Astrocyte (in vitro differentiated cells and primary cell): ENCODE results near the gene KISS1R. TPM values are rescaled to one million over a fixed set of nuclear protein-coding genes. Genes with fewer than 3 reads are reported as not detected.
A peak's percentile ranks its signal among the peaks of the same experiment; 100 is the strongest.

Experiments
- DNase-seq: peaks from one replicate; pipeline ENCODE4 v3.0.0-alpha.2; 2010; ENCODE audit warnings: low read depth
- FAIRE-seq: peaks from 2 replicates; lab custom pipeline; 2011; peaks lifted over from hg19 to GRCh38; lab: Jason Lieb, UNC
- H2AFZ ChIP-seq: 2 replicates; pipeline ENCODE4 v1.6.0; 2012; ENCODE audit warnings: low read depth, low read length, inconsistent platforms
- H3K27ac ChIP-seq: 2 replicates; pipeline ENCODE4 v1.5.1; 2011; ENCODE audit warnings: low read depth, low read length, inconsistent platforms
- H3K27me3 ChIP-seq: 2 replicates; pipeline ENCODE4 v1.6.0; 2011; ENCODE audit warnings: low read length, inconsistent platforms; ENCODE audit not compliant: insufficient read depth
- H3K36me3 ChIP-seq: 2 replicates; pipeline ENCODE4 v1.5.1; 2011; ENCODE audit warnings: low read length, inconsistent platforms; ENCODE audit not compliant: insufficient read depth
- H3K4me1 ChIP-seq: 2 replicates; pipeline ENCODE4 v1.5.1; 2011; ENCODE audit warnings: low read length, inconsistent platforms; ENCODE audit not compliant: insufficient read depth
- H3K4me2 ChIP-seq: 2 replicates; pipeline ENCODE4 v1.6.0; 2012; ENCODE audit warnings: low read length, inconsistent platforms
- H3K4me3 ChIP-seq: 2 replicates; pipeline ENCODE4 v1.5.1; 2011; ENCODE audit warnings: low read depth, mild to moderate bottlenecking, low read length, inconsistent platforms; ENCODE audit not compliant: insufficient read depth
- H3K79me2 ChIP-seq: 2 replicates; pipeline ENCODE4 v1.6.0; 2012; ENCODE audit warnings: mild to moderate bottlenecking, low read length, inconsistent platforms; ENCODE audit not compliant: insufficient read depth
- H3K9ac ChIP-seq: 2 replicates; pipeline ENCODE4 v1.6.0; 2012; ENCODE audit warnings: mild to moderate bottlenecking, low read length, inconsistent platforms
- H3K9me3 ChIP-seq: 2 replicates; pipeline ENCODE4 v1.5.1; 2012; ENCODE audit warnings: low read depth, mild to moderate bottlenecking, low read length, inconsistent platforms; ENCODE audit not compliant: insufficient read depth
- H4K20me1 ChIP-seq: 2 replicates; pipeline ENCODE4 v1.6.0; 2012; ENCODE audit warnings: low read length, inconsistent platforms; ENCODE audit not compliant: insufficient read depth
- H3K27ac Mint-ChIP-seq: one replicate; pipeline ENCODE4 v1.8.0; 2021; ENCODE audit warnings: mild to moderate bottlenecking, mixed read lengths; ENCODE audit not compliant: unreplicated experiment
- H3K27me3 Mint-ChIP-seq: one replicate; pipeline ENCODE4 v1.8.0; 2021; ENCODE audit warnings: low read depth, mixed read lengths; ENCODE audit not compliant: unreplicated experiment
- H3K36me3 Mint-ChIP-seq: one replicate; pipeline ENCODE4 v1.8.0; 2021; ENCODE audit warnings: low read depth, mixed read lengths; ENCODE audit not compliant: unreplicated experiment
- H3K4me1 Mint-ChIP-seq: one replicate; pipeline ENCODE4 v1.8.0; 2021; ENCODE audit warnings: low read depth, mixed read lengths; ENCODE audit not compliant: unreplicated experiment
- H3K4me3 Mint-ChIP-seq: one replicate; pipeline ENCODE4 v1.8.0; 2021; ENCODE audit warnings: mild to moderate bottlenecking, moderate library complexity, mixed read lengths; ENCODE audit not compliant: unreplicated experiment
- H3K9me3 Mint-ChIP-seq: one replicate; pipeline ENCODE4 v1.8.0; 2021; ENCODE audit warnings: mild to moderate bottlenecking, mixed read lengths; ENCODE audit not compliant: unreplicated experiment
- CTCF ChIP-seq: IDR thresholded peaks from 2 replicates; pipeline ENCODE4 v1.5.1; 2011; ENCODE audit warnings: low read depth, mild to moderate bottlenecking, inconsistent platforms, low read length, moderate library complexity; ENCODE audit not compliant: insufficient read depth
- EZH2 ChIP-seq: IDR thresholded peaks from 2 replicates; pipeline ENCODE4 v1.6.1; 2012; ENCODE audit warnings: mild to moderate bottlenecking, low read length, inconsistent platforms; ENCODE audit not compliant: insufficient read depth
- total RNA-seq: library from RNA; stranded (reverse); gene quantifications from 2 replicates; pipeline ENCODE4 v1.2.1, GENCODE V29; 2021

KISS1R gene
- total RNA-seq, 1 donor from 2014 or later = not detected

GRCh38 chr19:918481-919198 is 1.5 kb downstream of the KISS1R start:
- Mint-ChIP-seq H3K9me3 (peaks cover 2% of the 10 kb centered on the region), H3K36me3 (no peaks in the 10 kb centered on the region)

GRCh38 chr19:919199-920050 is 2.3 kb downstream of the KISS1R start:
- no peaks in the 10 kb centered on the region for H3K4me1 Mint-ChIP-seq
- no peak overlapping the region for H3K4me3 ChIP-seq
- H3K79me2 ChIP-seq = no peaks in the 10 kb centered on the region
- no peak overlapping the region for H3K4me3 Mint-ChIP-seq
- H3K9me3 ChIP-seq = no peaks in the 10 kb centered on the region
- H3K36me3 Mint-ChIP-seq = no peaks in the 10 kb centered on the region
- H3K27ac ChIP-seq = no peak overlapping the region
- TF ChIP-seq EZH2 (peak; percentile 84), CTCF (no peak)
- H3K4me2 ChIP-seq = no peak overlapping the region
- H3K27me3 Mint-ChIP-seq = peaks cover 12% of the 10 kb centered on the region
- FAIRE-seq = no peak
- peaks cover 2% of the 10 kb centered on the region for H3K9me3 Mint-ChIP-seq
- H2AFZ ChIP-seq = no peak overlapping the region
- no peak overlapping the region for H3K27ac Mint-ChIP-seq
- H3K36me3 ChIP-seq = no peaks in the 10 kb centered on the region
- no peak for DNase-seq
- peaks cover 5% of the 10 kb centered on the region for H3K4me1 ChIP-seq
- H3K27me3 ChIP-seq = peaks cover 29% of the 10 kb centered on the region
- H3K9ac ChIP-seq = no peak overlapping the region
- H4K20me1 ChIP-seq = no peaks in the 10 kb centered on the region

More at GRCh38 chr19:918481-919198, 1.5 kb downstream of the KISS1R start:
- TF ChIP-seq CTCF (no peak), EZH2 (no peak)
- no peak for DNase-seq
- Histone ChIP-seq H4K20me1 (no peaks in the 10 kb centered on the region), H3K36me3 (no peaks in the 10 kb centered on the region), H3K9me3 (no peaks in the 10 kb centered on the region), H3K4me3 (no peak overlapping the region), H3K4me1 (peaks cover 6% of the 10 kb centered on the region), H3K27me3 (peaks cover 29% of the 10 kb centered on the region), H3K27ac (no peak overlapping the region), H2AFZ (no peak overlapping the region), H3K9ac (no peak overlapping the region), H3K4me2 (no peak overlapping the region), H3K79me2 (no peaks in the 10 kb centered on the region)
- no peak overlapping the region for H3K4me3 Mint-ChIP-seq
- FAIRE-seq = no peak
- H3K27ac Mint-ChIP-seq = no peak overlapping the region
- peaks cover 12% of the 10 kb centered on the region for H3K27me3 Mint-ChIP-seq
- H3K4me1 Mint-ChIP-seq = no peaks in the 10 kb centered on the region
